Measurements from ENCODE around the gene TBC1D22A. TPM values are rescaled to one million over a fixed set of nuclear protein-coding genes. Genes with fewer than 3 reads are reported as not detected.

Gene TBC1D22A
- total and polyA plus RNA-seq, 9 of the 15 experiments (the other 6 are each of a cell fraction or from before 2014, with no cell fraction given) = 0.20 to 11.5 (median 5.2) TPM

DNA sequence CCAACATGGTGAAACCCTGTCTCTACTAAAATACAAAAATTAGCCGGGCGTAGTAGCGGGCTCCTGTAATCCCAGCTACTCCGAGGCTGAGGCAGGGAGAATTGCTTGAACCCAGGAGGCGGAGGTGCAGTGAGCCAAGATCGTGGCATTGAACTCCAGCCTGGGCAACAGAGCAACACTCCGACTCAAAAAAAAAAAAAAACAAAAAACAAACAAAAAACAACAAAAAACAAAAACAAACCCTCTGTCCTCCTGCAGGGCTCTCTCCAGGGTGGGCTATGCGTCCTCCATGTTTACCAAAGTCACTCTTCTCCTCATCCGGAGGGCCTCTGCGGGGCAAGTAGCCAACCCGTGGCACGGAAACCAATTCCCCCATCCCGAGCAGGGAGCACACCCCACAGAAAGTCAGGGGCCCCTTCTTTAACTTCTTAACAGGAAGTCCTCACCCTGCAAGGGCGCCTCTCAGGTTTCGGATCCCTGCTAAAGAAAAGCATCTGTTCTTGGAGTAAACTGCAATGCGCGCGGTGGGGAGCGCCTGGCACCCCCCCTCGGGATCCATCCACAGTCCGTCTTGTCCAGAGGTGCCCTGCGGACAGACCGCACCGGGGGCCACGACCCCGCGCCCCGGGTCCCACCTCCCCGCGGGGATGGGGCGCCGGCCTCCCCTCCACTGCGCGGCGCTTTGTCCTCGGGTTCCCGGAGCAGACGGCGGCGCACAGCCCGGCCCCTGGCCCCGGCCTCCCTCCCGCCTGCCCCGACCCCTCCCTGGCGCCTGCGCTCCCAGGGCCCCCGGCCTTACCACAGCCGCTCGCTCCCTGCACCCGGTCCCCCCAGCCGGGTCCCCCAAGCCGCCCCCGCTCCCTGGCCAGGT is 25.1 kb upstream of the TBC1D22A start (continued):
- TF ChIP-seq ILF3 (IDR thresholded peaks at IDR 0.05; ENCODE audit: borderline replicate concordance) = no peak
- TF ChIP-seq TCF3 (CRISPR knock-in tag; IDR thresholded peaks at IDR 0.05) = no peak
- no peak for TF ChIP-seq KAT2B (IDR thresholded peaks at IDR 0.05; ENCODE audit: low read depth, low read length)
- peak; percentile 44; the same call in 1 of the 2 replicates for TF ChIP-seq ZBTB7A (IDR thresholded peaks at IDR 0.05; ENCODE audit: borderline replicate concordance, control insufficient read depth, low read depth, low read length)
- no peak for TF ChIP-seq POLR2G (IDR thresholded peaks at IDR 0.05; ENCODE audit: low read depth, low read length)

GRCh38 chr22:46737976-46738646 is 24.3 kb upstream of the TBC1D22A start, which contains the start of gene CERK:
Gene CERK, minus strand, starts transcription at chr22:46738252. Its CDS starts 104 bp downstream, at chr22:46738148.
- CTCF ChIA-PET (ENCODE audit: low intra/inter-chr PET ratio) = no interaction called here
- 0% methylated on average over 1 of the region's 99 CpGs for WGBS (ENCODE audit: insufficient coverage, low coverage, missing lambda C conversion rate)
- intact Hi-C loops (cut with micrococcal nuclease) = no loop called here
- H3K4me1 ChIP-seq (replicated peaks in 1 of 2; ENCODE audit: control insufficient read depth in 2 of 2, insufficient read depth in 2 of 2, low read length in 2 of 2) = peaks cover 5 to 35% of the 10 kb centered on the region in 2 experiments; a peak in 4 of 5 replicates
- FAIRE-seq (no peak), DNase-seq (ENCODE audit: extremely low read depth in 1 of 4, low spot score in 3 of 4) (peak; percentile 59 to 87 (median 82)), ATAC-seq (peak; percentile 79)
- POLR2A ChIA-PET = interaction anchor here (0.9 kb wide), 1 partner anchor 25 kb away, joined by 3 read pairs; the partner anchor contains the start of gene TBC1D22A
- peak within 1 kb of the TSS; percentile 62; the same call in 1 of the 2 replicates for H2AFZ ChIP-seq (ENCODE audit: low read depth, low read length)
- H3K79me2 ChIP-seq (ENCODE audit: control insufficient read depth, insufficient read depth, low read length) = peaks cover 29% of the 10 kb centered on the region
- H3K9me3 ChIP-seq (replicated peaks; ENCODE audit: control insufficient read depth, insufficient read depth, low read depth, low read length) = no peaks in the 10 kb centered on the region
- peak within 1 kb of the TSS; percentile 60; the same call in 1 of the 3 replicates for H3K27ac ChIP-seq (ENCODE audit: extremely low read depth, low read depth, low read length)
- H4K20me1 ChIP-seq (replicated peaks; ENCODE audit: control insufficient read depth, insufficient read depth, low read length) = no peaks in the 10 kb centered on the region
- peak within 1 kb of the TSS; percentile 72 for H3K4me3 ChIP-seq
- H3K9ac ChIP-seq (ENCODE audit: insufficient read depth in 1 of 2, low read depth in 2 of 2, low read length in 2 of 2) = peak within 1 kb of the TSS; percentile 56 to 90; a peak in 3 of 4 replicates
- in situ Hi-C loops (cut with MboI) = no loop called here
- no peaks in the 10 kb centered on the region for H3K27me3 ChIP-seq (ENCODE audit: control insufficient read depth in 2 of 2, insufficient read depth in 2 of 2, low read length in 2 of 2)
- peak within 1 kb of the TSS; percentile 69 for H3K4me2 ChIP-seq (ENCODE audit: insufficient read depth, low read length)
- no peaks in the 10 kb centered on the region; the same call in 2 of the 3 replicates for H3K36me3 ChIP-seq (ENCODE audit: control insufficient read depth, insufficient read depth, low read length)
- H3K9me1 ChIP-seq (ENCODE audit: control insufficient read depth, insufficient read depth, low read length) = no peaks in the 10 kb centered on the region
- no TSS peak for BruUV-seq (replicated peaks)
- no peak for TF ChIP-seq EP400 (IDR thresholded peaks at IDR 0.05)
- TF ChIP-seq BRD9 (IDR thresholded peaks at IDR 0.05; ENCODE audit: low read depth, partially characterized antibody) = no peak
- TF ChIP-seq BRF1 (IDR thresholded peaks at IDR 0.05; ENCODE audit: borderline replicate concordance, extremely low read depth, insufficient read length) = no peak
- TF ChIP-seq, protein P1, sequence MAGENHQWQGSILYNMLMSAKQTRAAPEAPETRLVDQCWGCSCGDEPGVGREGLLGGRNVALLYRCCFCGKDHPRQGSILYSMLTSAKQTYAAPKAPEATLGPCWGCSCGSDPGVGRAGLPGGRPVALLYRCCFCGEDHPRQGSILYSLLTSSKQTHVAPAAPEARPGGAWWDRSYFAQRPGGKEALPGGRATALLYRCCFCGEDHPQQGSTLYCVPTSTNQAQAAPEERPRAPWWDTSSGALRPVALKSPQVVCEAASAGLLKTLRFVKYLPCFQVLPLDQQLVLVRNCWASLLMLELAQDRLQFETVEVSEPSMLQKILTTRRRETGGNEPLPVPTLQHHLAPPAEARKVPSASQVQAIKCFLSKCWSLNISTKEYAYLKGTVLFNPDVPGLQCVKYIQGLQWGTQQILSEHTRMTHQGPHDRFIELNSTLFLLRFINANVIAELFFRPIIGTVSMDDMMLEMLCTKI (IDR thresholded peaks at IDR 0.05; ENCODE audit: partially characterized antibody) = no peak
- no peak for TF ChIP-seq ETV6 (IDR thresholded peaks at IDR 0.05; ENCODE audit: borderline replicate concordance in 1 of 2, low read depth in 2 of 2, low read length in 1 of 2)
- TF ChIP-seq ETV6 (CRISPR knock-in tag; IDR thresholded peaks at IDR 0.05; ENCODE audit: borderline replicate concordance) = no peak
- TF ChIP-seq FOXP1 (CRISPR knock-in tag; IDR thresholded peaks at IDR 0.05) = no peak
- peak; percentile 57 for TF ChIP-seq ESRRA (IDR thresholded peaks at IDR 0.05; ENCODE audit: borderline replicate concordance, low read depth)
- no peak for TF ChIP-seq MBD1 (CRISPR knock-in tag; IDR thresholded peaks at IDR 0.05)
- TF ChIP-seq ZBTB7A (IDR thresholded peaks at IDR 0.05; ENCODE audit: borderline replicate concordance, control insufficient read depth, low read depth, low read length) = no peak; the same call in 1 of the 2 replicates
- TF ChIP-seq RB1 (IDR thresholded peaks at IDR 0.05; ENCODE audit: low read depth) = peak; percentile 17; the same call in 1 of the 2 replicates

Measured in K562 (cell line).